Testis (tissue), 3 donors: Measurements from ENCODE around the gene POLE. TPM values are rescaled to one million over a fixed set of nuclear protein-coding genes. Genes with fewer than 3 reads are reported as not detected.

Source experiments
- DNase-seq: peaks from one replicate; pipeline ENCODE4 v3.0.0-alpha.2; 2019
- H3K27ac ChIP-seq, 2 donors: fragments of 200-600 bp; sonication (generic); one replicate each; pipeline ENCODE4 v1.5.1; 2019
- H3K27me3 ChIP-seq: fragments of 200-600 bp; sonication (generic); one replicate; pipeline ENCODE4 v1.5.1; 2019
- H3K36me3 ChIP-seq: fragments of 200-600 bp; sonication (generic); one replicate; pipeline ENCODE4 v1.5.1; 2017; ENCODE audit warnings: low read depth; ENCODE audit errors: missing control alignments
- H3K4me1 ChIP-seq: fragments of 200-600 bp; sonication (generic); one replicate; pipeline ENCODE4 v1.5.1; 2019
- H3K4me3 ChIP-seq, 2 donors: fragments of 200-600 bp; sonication (generic); one replicate each; pipeline ENCODE4 v1.5.1; 2017 to 2019
- H3K9me3 ChIP-seq: fragments of 200-600 bp; sonication (generic); one replicate; pipeline ENCODE4 v1.5.1; 2017
- CTCF ChIP-seq, 3 experiments: fragments of 450-650 bp in 2 of 3; fragments of 200-600 bp in 1 of 3; sonication (generic) in 1 of 3; IDR thresholded peaks; one replicate each; pipeline ENCODE4 v1.5.1; 2016 to 2019; ENCODE audit warnings: antibody characterized with exemption in 3 of 3, mild to moderate bottlenecking in 2 of 3, moderate library complexity in 1 of 3
- POLR2A ChIP-seq: fragments of 450-650 bp; IDR thresholded peaks from one replicate; pipeline ENCODE4 v1.6.1; 2017; ENCODE audit warnings: antibody characterized with exemption, mild to moderate bottlenecking, moderate library complexity
- WGBS, 2 donors: methylation state at CpG; one replicate each; pipeline ENCODE4 v1.1.5; 2018; 5-methylcytosine and 5-hydroxymethylcytosine counted together
- intact Hi-C: fragments of 100-400 bp; cut with DNase I; formaldehyde crosslinking; loops from one replicate; pipeline ENCODE4 v1.15.1; 2023; ENCODE audit warnings: low total_unique reads
- polyA plus RNA-seq: library from polyadenylated mRNA; stranded (reverse); fragments of 350-450 nt; fragmentation: Illumina TruSeq; extraction: RNeasy Lipid Tissue Mini Kit (QIAGEN cat#74804); gene quantifications from one replicate; pipeline ENCODE4 v1.2.3, GENCODE V29; 2014; ENCODE audit warnings: low read depth, low replicate concordance; ENCODE audit not compliant: insufficient read depth
- total RNA-seq, 2 donors: library from RNA; depleted of rRNA; stranded (reverse); fragments of >200 nt; gene quantifications; one replicate each; pipeline ENCODE4 v1.2.3, GENCODE V29; 2016

Gene POLE
- total and polyA plus RNA-seq, 3 donors from 2014 or later = 76.8 to 288 (median 123) TPM

GRCh38 chr12:132734206-132734605, 47.1 kb upstream of the POLE start:
- TF ChIP-seq CTCF (IDR thresholded peaks at IDR 0.05) (no peak), POLR2A (no peak)
- H3K9me3 ChIP-seq = no peaks in the 10 kb centered on the region
- H3K27ac ChIP-seq = no peak overlapping the region
- no peak for DNase-seq
- no peaks in the 10 kb centered on the region for H3K4me1 ChIP-seq
- intact Hi-C loops = no loop called here
- no peaks in the 10 kb centered on the region for H3K36me3 ChIP-seq
- H3K27me3 ChIP-seq = no peaks in the 10 kb centered on the region
- WGBS, 2 donors = 83 to 86% methylated on average over 10 of the region's 10 CpGs
- H3K4me3 ChIP-seq = no peak overlapping the region

GRCh38 chr12:132731574-132731973, 44.4 kb upstream of the POLE start:
- Histone ChIP-seq H3K4me1 (no peaks in the 10 kb centered on the region), H3K4me3 (no peak overlapping the region), H3K36me3 (no peaks in the 10 kb centered on the region), H3K27ac (no peak overlapping the region), H3K9me3 (no peaks in the 10 kb centered on the region), H3K27me3 (no peaks in the 10 kb centered on the region)
- no peak for TF ChIP-seq POLR2A
- TF ChIP-seq CTCF (IDR thresholded peaks at IDR 0.05) = no peak
- 91 to 92% methylated on average over 17 of the region's 17 CpGs for WGBS, 2 donors
- intact Hi-C loops = no loop called here
- DNase-seq = no peak

- intact Hi-C loops = no loop called here
- Histone ChIP-seq H3K27me3 (no peaks in the 10 kb centered on the region), H3K36me3 (no peaks in the 10 kb centered on the region), H3K9me3 (no peaks in the 10 kb centered on the region), H3K4me3 (no peak overlapping the region), H3K4me1 (no peaks in the 10 kb centered on the region), H3K27ac (no peak overlapping the region)
- 86 to 94% methylated on average over 6 to 11 of the region's 11 CpGs for WGBS, 2 donors
- TF ChIP-seq POLR2A (no peak), CTCF (IDR thresholded peaks at IDR 0.05) (no peak)
- DNase-seq = no peak
Measured at GRCh38 chr12:132730353-132730752, 43.2 kb upstream of the POLE start.

GRCh38 chr12:132729541-132730320, 42.6 kb upstream of the POLE start:
- Histone ChIP-seq H3K9me3 (no peaks in the 10 kb centered on the region), H3K4me1 (no peaks in the 10 kb centered on the region), H3K4me3 (no peak overlapping the region), H3K36me3 (no peaks in the 10 kb centered on the region), H3K27me3 (no peaks in the 10 kb centered on the region), H3K27ac (no peak overlapping the region)
- intact Hi-C loops = no loop called here
- WGBS, 2 donors = 71 to 79% methylated on average over 24 of the region's 24 CpGs
- DNase-seq = no peak
- TF ChIP-seq CTCF (IDR thresholded peaks at IDR 0.05) = no peak
- TF ChIP-seq POLR2A = no peak

GRCh38 chr12:132728502-132728901, 41.4 kb upstream of the POLE start:
- no peak for DNase-seq
- WGBS, 2 donors = 90 to 96% methylated on average over 3 to 7 of the region's 7 CpGs
- intact Hi-C loops = no loop called here
- no peaks in the 10 kb centered on the region for H3K27me3 ChIP-seq
- no peaks in the 10 kb centered on the region for H3K36me3 ChIP-seq
- H3K4me1 ChIP-seq = no peaks in the 10 kb centered on the region
- no peaks in the 10 kb centered on the region for H3K9me3 ChIP-seq
- TF ChIP-seq CTCF (IDR thresholded peaks at IDR 0.05) = no peak
- no peak for TF ChIP-seq POLR2A
- no peak overlapping the region for H3K4me3 ChIP-seq
- no peak overlapping the region for H3K27ac ChIP-seq
